Breast epithelium (tissue), 3 donors: ENCODE measurements around the gene PRAMEF17.
"Not testable (repeated sequence)": the region's sequence is repeated elsewhere in the genome, so short reads cannot be mapped to it uniquely, and the experiment has no call there.

Source experiments
- POLR2A ChIP-seq: fragments of 450-650 bp; IDR thresholded peaks from one replicate; pipeline ENCODE4 v1.6.1; 2016; ENCODE audit warnings: antibody characterized with exemption, mild to moderate bottlenecking, moderate library complexity
- POLR2AphosphoS5 ChIP-seq, 3 donors: sonication (generic); formaldehyde crosslinking; IDR thresholded peaks; one replicate each; pipeline ENCODE4 v1.6.1; 2017; ENCODE audit warnings: antibody characterized with exemption in 3 of 3
- TF ChIP-seq, protein P1 (sequence below), 3 donors: fragments of 450-650 bp; IDR thresholded peaks; one replicate each; pipeline ENCODE4 v1.5.1; 2016 to 2017; ENCODE audit warnings: antibody characterized with exemption in 3 of 3, mild to moderate bottlenecking in 3 of 3, moderate library complexity in 3 of 3

DNA sequence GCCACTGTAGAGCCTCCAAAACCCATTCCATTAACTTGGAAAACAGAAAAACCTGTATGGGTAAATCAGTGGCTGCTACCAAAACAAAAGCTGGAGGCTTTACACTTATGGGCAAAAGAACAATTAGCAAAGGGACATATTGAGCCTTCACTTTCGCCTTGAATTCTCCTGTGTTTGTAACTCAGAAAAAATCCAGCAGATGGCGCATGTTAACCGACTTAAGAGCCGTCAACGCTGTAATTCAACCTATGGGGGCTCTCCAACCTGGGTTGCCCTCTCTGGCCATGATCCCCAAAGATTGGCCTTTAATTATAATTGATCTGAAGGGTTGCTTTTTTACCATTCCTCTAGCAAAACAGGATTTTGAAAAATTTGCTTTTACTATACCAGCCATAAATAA lies 32.7 kb upstream of the PRAMEF17 start:
- TF ChIP-seq, protein P1, sequence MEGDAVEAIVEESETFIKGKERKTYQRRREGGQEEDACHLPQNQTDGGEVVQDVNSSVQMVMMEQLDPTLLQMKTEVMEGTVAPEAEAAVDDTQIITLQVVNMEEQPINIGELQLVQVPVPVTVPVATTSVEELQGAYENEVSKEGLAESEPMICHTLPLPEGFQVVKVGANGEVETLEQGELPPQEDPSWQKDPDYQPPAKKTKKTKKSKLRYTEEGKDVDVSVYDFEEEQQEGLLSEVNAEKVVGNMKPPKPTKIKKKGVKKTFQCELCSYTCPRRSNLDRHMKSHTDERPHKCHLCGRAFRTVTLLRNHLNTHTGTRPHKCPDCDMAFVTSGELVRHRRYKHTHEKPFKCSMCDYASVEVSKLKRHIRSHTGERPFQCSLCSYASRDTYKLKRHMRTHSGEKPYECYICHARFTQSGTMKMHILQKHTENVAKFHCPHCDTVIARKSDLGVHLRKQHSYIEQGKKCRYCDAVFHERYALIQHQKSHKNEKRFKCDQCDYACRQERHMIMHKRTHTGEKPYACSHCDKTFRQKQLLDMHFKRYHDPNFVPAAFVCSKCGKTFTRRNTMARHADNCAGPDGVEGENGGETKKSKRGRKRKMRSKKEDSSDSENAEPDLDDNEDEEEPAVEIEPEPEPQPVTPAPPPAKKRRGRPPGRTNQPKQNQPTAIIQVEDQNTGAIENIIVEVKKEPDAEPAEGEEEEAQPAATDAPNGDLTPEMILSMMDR (IDR thresholded peaks at IDR 0.05), result peak; percentile 11 to 55 (median 25)
- not testable (repeated sequence) for TF ChIP-seq POLR2A; POLR2AphosphoS5 (IDR thresholded peaks at IDR 0.05)
